Measurements from ENCODE around the gene GRID1.
"Not testable (repeated sequence)": the region's sequence is repeated elsewhere in the genome, so short reads cannot be mapped to it uniquely, and the experiment has no call there.

Gene GRID1

DNA sequence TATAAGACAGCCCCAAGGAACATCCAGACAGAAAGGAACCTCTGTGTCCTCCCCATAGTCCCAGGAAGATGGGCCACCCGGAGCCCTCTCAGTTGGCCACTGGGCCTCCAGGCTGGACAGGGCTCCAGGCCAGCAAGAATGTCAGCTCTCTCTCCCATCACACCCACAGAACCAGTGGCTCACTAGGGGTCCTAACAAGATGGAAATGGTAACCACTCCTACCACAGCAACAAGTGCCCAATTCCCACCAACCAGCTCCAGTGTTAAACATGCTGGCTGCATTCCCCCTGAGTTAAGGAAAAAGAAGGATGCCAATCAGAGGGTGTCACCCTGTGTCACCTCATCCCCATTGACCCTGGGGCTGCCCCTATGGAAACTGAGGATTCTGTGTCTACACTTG lies 333.0 kb downstream of the GRID1 start:
- DNase-seq (ENCODE audit: low read depth) = no peak

DNA sequence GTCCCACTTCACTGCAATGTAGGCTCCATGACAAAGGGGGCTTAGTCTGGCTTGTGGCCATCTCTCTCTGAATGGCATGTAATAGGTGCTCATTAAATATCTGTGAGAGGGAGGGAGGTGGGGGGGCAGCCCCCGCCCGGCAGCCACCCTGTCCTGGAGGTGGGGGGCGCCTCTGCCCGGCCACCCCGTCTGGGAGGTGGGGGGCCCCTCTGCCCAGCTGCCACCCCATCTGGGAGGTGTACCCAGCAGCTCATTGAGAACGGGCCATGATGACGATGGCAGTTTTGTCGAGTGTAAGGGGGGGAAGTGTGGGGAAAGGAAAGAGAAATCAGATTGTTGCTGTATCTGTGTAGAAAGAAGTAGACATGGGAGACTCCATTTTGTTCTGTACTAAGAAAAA lies 334.5 kb downstream of the GRID1 start:
- not testable (repeated sequence) for DNase-seq (ENCODE audit: low read depth)

DNA sequence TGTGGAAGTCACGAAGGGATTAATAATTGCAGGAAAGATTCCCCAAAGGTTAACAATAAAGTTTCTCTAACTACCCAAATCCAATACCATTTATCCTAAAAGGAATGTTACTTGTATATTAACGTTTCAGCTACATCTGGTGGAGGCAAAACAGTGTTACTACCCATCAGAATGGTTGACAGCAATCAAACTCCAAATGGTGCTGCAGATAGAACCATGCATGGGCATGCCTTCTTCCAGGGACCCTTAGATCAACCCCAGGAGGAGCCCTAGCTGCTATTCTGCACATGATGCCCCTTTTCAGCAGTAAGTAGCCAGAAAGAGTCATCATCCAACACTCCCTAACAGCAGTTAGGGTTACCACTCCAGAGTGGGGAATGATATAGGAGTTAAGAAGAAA lies 336.3 kb downstream of the GRID1 start:
- no peak for DNase-seq (ENCODE audit: low read depth)

DNA sequence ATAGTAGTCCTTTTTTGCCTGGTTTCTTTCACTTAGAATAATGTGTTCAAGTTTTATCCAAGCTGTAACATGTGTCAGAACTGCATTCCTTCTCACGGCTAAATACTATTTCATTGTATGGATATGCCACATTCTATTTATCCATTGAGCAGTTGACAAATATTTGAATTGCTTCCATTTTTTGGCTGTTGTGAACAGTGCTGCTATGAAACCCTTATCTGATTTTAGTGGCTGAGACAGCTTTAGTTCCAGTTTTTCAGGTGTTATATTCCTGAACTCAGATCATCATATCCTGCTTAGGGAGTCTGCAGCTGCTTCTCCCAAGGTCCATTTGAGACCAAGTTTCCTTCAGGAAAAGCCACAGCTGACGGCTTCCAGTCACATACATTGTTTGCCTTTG lies 339.2 kb downstream of the GRID1 start:
- no peak for DNase-seq (ENCODE audit: low read depth)

DNA sequence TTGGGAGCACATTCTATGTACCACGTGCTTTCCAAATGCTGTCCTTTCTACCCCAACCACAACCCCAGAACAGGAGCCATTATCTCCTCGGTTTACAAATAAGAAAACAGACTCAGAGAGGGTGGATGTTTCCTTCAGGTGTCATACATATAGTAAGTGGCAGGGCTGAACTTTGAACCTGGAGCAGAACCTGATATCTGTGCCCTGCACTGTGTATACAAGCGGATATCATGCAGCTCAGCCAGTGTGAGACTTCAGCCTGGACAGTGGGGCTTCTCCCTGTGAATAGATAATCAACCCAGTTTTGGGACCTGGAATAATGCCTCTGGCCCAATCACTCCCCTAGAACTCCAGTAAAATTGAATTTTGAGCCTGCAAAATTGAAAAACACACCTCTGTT lies 341.1 kb downstream of the GRID1 start:
- DNase-seq (ENCODE audit: low read depth) = no peak

DNA sequence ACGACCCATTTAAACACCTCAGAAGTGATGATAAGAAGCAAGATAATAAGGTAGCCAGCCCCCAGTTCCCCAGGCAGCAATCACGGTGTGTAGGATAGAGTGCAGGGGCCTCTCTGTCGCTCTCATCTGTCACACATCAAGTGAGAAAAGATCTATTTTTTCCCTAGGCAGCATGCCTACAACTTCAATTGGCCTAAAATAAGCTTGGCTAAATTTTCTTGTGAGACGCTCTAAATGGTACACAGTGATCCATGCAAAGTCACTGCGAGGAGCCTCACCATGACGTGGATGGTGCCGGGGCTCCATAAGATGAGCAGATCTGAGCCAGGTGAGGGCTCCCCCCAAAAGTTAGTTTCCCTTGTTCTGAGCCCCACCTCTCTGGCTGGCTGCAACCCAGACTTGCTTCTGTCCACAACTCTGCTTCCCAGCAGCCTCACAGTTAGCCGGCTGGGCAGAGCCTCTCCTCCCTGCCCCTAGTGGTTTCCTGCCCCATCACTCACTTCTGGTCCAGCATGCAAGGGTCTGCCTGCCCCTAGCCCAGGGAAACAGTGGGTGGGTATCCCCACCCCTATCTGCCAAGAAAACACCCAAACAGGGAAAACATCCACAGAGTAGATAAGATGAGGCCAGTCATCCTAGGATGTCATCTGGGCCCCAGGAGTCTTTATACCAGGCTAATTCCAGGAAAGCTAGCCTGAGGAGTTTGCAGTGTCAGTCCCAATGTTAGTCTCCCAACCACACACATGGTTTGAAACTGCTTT lies 342.1 kb downstream of the GRID1 start:
- DNase-seq (ENCODE audit: low read depth) = no peak

DNA sequence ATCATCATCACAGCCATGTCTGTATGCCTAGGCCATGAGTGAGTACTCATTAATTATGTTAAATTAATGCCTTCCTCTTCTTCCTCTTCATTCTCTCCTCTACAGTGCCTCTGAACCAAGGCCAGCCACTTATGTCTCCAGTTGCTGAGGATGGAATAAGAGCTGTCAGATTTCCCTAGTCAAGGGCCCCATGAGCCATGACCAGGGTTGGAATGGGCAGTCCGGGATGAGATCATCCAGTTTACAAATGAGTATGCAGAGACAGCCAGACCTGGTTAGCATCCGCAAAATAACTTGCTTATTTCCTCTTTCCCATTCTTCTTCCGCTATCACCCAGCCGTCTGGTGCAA lies 342.7 kb downstream of the GRID1 start:
- no peak for DNase-seq (ENCODE audit: low read depth)

DNA sequence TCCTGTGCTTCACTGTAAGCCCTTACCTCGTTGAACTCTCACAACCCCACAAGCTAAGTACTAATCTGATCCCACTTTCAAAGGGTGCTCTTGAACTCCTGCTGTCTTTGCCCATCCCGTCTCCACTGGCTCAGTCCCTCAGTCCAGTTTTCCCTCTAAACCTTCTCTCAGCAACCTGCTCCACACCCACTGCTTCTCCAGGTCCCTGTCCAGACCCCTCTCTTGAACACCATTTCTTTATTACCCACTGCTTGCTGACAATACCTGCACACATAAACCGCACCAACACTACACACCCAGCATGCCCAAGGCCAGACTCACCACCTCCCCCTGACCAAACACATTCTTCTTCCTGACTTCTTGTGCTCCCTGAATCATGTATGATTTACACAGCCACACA lies 343.3 kb downstream of the GRID1 start:
- no peak for DNase-seq (ENCODE audit: low read depth)

DNA sequence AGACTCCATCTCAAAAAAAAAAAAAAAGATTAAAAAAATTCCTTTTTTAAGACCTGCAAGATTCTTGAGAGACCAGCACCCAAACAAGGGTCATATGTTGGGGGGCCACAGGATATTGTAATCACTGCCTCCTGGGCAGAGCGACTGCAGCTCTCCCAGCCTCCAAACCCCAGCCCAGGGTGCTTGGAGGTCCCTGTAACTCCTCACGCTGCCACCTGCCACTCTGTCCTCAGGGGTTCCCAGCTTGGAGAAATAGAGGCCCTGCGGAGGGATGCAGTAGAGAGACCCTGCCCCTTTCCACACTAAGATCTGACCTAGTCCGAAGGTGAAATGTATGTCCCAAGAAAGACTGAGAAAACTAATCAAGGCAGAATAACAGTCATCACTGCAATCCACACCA lies 343.7 kb downstream of the GRID1 start:
- DNase-seq (ENCODE audit: low read depth) = no peak

DNA sequence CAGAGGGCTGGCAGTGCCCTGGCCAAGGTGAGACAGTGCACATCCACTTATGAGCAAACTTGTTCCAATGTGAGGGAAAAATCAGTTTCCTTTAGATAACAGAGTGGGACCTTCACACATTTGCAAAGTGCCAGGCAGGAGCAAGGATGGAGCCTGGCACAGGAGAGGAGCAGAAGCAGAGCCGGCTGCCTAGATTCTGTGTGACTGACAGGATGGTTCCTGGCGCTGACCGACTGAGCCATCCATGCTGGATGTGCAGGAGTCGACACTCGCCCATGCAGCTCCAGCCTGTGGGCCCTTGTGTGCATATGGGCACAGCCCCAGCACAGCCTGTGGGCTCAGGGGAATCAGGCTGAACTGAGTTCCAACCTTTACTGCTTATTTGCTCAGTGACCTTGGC lies 346.5 kb downstream of the GRID1 start:
- no peak for DNase-seq (ENCODE audit: low read depth)

DNA sequence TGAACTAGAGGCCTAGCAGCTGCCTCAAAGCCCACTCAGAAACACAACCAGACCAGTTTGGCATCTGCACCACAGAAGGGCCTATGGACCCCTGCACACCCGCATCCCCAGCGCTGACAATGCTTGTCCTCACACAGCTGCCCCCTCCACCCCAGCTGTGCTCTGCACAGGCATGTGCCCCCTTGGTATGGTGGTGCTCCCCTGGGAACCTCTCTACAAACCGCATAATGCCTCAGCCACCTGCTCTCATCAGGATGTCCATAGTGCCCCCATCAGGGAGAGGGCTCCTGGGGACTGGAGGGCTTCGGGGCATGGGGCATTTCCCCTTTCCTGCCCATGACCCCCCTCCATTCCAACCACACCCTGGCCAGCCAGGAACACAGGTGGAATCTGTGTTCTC lies 347.5 kb downstream of the GRID1 start:
- DNase-seq (ENCODE audit: low read depth) = no peak

DNA sequence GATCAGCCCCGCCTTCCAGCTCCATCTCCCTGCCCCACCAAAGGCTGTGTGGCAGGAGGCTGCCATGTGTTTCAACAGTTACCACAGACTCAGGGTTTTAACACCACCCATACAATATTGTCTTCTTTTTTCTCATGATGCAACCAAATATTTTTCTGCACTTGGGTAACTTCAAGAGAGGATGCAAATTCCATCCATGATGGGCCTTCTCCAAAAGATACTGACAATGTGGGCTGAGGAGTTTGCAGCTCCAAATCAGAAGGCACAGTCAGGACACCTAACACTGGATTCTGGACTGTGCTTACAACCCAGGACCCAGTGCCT lies 347.9 kb downstream of the GRID1 start:
- DNase-seq (ENCODE audit: low read depth) = no peak

DNA sequence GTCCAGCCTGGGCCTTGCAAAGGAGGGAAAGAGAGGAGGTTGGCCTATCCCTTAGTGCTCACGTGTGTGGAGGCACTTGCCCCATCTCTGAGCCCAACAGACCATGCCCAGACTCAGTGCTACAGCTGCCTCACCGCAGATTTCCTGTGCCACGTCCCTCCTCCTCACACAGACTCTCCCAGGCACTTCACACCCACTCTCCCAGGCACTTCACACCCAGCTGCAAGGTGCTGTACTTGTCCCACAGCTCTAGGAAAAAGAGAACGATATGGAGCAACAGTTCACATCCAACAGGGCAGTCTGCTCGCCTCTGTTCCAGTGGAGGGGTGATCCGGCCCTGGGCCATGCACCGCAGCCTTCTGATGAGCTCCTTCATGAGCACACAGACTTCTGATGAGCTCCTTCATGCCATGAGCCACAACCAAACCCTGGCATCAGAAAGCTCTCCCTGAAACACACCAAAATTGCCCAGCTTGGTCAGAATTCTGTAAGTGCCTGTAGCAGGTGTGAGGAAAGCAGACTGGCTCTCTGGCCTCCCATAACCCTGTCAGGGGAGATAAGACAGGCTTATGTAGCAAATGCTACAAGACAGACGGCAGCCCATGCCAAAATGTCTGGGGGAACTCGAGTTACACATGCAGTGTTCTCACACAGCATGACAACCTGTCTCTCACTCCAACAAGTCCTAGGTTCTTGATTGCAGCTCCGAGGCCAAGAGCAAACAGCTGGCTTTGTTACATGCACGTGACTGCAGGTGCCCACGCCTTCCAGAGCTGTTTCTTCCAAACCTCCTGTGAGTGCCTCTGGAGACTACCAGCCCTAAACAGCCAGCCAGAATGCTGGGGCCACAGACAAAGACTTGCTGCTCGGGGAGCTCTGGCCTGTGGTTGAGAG lies 348.5 kb downstream of the GRID1 start:
- no peak for DNase-seq (ENCODE audit: low read depth)

DNA sequence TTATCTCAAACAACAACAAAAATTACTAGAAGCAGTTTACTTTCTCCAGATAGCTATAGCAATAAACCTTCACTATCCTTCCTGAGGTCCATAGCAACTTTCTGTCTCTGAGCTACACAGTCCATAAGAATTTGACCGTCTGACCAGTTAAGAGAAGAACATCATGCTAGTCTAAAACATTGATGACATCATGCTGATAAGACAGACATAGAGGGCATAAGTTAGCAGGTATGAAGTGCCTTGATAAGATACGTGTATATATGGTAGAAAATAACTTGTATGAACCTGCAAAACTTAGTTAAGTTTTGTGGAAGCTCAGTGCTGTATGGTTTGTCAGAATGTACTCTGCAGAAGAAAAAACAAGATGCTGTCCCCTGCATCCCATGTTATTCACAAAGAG lies 353.0 kb downstream of the GRID1 start:
- DNase-seq (ENCODE audit: low read depth) = no peak

DNA sequence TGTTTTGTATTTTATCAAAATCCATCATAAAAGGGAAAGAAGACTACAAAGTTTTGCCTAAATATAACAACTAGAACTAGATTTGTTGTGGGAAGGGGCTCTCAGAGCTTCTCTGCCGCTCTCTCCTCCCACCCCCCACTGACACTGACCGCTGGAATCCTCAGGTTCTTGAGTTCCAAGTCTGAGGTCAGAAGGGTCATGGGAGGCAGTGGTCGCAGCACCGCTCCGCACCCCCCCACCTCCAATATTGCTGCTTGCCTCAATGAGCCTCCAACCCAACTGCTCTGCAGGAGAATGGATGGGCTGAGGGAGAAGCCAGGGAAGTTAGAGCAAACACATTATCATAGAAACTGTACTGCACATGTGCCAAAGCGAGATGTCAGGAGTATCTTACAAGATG lies 359.4 kb downstream of the GRID1 start:
- no peak for DNase-seq (ENCODE audit: low read depth)

DNA sequence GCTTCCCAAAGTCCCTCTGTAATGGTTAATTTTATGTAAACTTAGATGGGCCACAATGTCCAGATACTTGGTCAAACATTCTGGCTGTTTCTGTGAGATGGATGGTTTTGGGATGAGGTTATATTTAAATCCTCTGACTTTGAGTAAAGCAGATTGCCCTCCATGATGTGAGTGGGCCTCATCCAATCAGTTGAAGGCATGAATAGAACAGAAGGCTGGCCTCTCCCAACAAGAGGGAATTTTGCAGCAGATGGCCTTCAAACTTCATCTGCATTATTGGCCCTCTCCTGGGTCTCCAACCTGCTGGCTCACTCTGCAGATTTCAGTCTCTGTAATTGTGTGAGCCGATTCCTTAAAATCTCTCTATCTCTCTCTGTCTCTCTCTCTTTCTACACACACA lies 362.3 kb downstream of the GRID1 start:
- DNase-seq (ENCODE audit: low read depth) = no peak

DNA sequence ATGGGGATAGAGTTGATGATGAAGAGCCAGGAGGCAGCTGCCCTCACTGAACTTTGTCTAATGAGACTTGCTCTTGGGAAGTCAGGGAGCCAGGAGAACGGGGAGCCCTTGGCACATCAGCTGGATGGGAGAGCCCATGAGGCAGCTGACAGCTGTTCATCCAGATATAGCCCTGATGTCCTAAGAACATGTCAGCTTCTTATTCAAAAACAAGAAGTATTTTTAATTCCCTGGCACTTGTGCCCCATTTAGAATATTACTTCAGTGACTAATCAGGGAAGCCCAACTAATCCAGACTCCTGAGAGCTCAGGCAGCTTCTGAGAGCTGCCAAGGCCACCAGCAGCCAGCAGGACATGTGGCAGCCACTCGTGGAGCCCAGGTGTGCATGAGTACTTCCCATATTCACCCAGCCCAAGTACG lies 363.4 kb downstream of the GRID1 start:
- no peak for DNase-seq (ENCODE audit: low read depth)

DNA sequence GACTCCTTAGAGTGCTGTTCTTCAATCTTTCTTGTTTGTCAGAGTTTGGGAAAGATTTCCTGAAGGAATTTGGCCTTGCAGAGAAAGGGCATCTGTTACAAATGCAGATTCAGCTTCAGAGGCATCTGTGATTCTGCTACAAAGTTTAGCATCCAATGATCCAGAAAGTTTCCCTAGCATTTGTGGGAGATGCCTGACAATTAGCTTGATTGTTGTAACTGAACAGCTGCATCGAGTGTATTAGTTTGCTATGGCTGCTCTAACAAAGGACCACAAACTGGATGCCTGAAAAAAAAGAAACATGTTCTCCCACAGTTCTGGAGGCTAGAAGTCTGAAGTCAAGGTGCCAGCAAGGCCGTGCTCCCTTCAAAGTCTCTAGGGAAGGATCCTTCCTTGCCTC lies 365.1 kb downstream of the GRID1 start:
- DNase-seq (ENCODE audit: low read depth) = no peak

DNA sequence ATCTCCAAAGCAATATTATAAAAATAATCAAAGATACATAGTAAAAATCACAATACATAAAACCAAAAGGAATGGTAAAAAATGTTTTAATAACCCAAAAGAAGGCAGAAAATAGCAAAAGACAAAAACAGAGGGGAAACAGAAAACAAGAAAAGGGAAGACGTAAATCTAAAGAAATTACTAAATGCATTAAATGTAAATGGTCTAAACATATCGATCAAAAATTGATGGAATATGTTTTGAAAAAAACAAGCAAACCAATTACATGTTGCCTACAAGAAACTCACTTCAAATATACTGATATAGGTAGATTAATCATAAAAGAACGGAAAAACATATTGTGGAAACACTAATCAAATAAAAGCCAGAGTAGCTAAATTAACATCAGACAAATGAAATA lies 369.1 kb downstream of the GRID1 start:
- DNase-seq (ENCODE audit: low read depth) = no peak

DNA sequence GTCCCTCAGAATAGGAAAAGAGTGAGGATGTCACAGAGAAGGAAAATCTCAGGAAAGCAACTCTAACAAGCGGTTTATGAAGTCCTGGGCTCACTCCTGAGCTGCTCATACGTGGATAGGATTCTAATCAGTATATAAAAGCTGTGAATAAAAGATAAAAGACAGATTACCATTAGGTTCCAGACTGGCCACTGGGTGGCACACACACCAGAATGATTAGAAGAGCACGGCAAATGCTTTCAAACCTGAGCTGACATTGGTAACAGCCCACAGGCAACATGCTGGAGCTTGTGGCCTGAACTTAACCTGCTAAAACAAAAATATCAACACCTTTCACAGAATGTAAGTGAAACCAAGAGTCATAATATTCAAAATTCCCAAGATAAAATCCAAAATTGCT lies 370.8 kb downstream of the GRID1 start:
- no peak for DNase-seq (ENCODE audit: low read depth)

DNA sequence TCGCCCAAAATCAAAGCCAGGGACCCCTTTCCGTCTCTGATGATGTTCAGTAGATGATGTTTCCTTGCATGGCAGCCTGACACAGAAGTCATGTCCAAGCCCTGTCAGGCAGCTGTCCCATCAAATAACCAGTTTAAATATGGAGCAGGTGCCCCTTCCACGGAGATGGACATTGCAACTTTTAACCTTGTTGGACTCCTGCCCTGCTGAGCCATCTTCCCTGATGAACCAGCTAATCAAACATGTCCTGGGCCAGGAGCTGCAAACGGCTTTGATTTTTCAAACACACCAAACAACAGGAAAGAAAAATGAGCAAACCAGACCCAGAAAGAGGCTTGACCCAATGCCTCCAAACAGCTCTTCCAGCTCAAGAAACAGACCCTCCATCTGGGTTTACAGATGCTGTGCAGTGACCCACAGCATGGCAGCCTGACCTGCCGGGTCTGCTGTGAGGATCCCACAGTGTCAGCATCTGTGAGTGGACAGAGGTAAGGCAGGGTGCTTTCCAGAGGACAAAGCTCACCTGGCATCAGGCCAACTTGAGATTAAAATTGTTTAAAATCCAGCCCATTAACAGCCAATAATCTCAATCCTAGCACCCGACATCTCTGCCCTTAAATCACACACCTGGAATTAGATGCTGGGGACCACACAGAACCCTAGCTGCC lies 372.6 kb downstream of the GRID1 start:
- DNase-seq (ENCODE audit: low read depth) = no peak

DNA sequence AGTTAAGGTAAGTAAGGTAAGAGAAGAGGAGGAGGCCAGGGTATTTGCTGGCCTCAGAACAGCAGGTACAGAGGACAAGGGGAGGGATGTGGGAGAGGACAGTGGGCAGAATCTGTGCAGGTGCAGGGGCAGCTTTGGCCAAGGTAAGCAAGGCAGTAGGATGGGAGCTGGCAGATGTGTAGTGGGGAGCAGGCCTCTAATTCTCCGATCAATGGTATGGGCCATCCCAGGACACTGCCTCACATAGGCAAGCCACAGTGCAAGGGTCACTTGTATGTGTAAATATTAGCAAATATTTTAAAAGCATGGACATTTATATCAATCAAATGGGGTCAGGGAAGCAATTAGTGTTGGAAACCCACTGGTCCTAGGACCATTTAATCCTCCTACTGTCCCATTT lies 373.5 kb downstream of the GRID1 start:
- no peak for DNase-seq (ENCODE audit: low read depth)

DNA sequence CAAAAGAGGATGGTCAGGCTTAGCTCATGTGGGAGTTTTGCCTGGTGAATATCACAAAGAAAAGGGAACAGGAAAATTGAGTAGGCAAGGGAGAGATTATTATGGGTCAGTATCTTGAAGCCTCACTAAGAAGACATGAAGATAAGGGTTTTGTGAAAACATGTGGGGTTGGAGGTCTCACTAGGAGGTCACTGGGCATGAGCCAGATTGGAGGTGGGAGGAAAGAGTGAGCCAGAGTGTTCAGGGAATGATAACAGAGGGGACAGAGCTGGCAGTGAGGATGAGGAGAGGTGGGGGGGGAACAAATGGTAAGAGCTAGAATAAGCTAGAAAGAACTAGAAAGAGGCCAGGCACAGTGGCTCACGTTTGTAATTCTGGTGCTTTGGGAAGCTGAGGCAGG lies 374.3 kb downstream of the GRID1 start:
- DNase-seq (ENCODE audit: low read depth) = no peak

All from stimulated activated CD8-positive, alpha-beta memory T cell treated with anti-CD3 and anti-CD28 coated beads, Interleukin-12 subunit alpha, Interleukin-12 subunit beta, amount 100 ng/mL, for 1 hour (primary cell).